ENCODE measurements around the gene ADPRS. TPM values are rescaled to one million over a fixed set of nuclear protein-coding genes. Genes with fewer than 3 reads are reported as not detected.
A peak's percentile ranks its signal among the peaks of the same experiment; 100 is the strongest.

The ADPRS gene
- total RNA-seq, 1 donor from 2014 or later, result 28.1 TPM

DNA sequence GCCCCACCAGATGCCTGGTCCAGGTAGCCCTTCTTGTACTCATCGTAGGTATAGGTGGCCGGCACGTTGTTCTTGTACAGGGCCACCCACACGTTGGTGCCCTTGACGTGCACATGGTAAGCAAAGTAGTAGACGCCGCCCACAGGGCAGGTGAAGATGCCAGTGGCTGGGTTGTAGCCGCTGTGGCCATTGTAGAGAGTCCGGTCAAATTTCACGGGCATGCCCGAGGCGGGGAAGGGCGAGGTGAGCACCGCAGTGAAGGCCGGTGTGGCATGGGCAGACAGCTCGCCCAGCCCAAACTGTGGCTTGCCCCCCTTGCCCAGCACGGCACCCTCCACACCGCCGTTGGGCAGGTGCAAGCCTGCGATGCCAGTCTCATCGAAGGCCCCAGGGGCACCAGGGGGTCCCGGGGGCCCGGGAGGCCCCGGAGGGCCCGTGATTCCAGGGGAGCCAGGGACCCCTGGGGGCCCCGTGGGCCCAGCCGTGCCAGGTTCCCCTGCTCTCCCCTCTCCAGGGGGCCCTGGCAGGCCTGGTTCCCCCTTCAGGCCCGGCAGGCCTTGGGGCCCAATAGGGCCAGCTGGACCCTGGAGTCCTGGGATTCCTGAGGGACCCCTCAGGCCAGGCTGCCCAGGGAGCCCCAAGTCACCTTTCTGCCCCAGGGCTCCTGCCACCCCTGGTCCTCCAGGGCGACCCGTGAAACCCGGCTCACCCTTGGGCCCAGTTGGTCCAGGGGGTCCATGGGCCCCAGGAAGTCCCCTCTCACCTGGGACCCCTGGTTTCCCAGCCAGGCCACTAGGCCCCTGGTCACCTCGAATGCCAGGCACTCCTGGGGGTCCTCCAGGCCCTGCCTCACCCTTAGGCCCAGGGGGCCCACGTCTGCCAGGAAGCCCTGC lies 9.2 kb downstream of the ADPRS start:
- Mint-ChIP-seq H3K4me3 (no peak overlapping the region), H3K27me3 (ENCODE audit: insufficient read depth, low read depth) (no peaks in the 10 kb centered on the region), H3K36me3 (peaks cover 3% of the 10 kb centered on the region), H3K4me1 (peaks cover 3% of the 10 kb centered on the region), H3K27ac (no peak overlapping the region), H3K9me3 (no peaks in the 10 kb centered on the region)
- H3K79me2 ChIP-seq (ENCODE audit: low read depth), result no peaks in the 10 kb centered on the region
- TF ChIP-seq EZH2phosphoT487 (IDR thresholded peaks at IDR 0.05) (no peak), EZH2 (IDR thresholded peaks at IDR 0.05) (no peak)
- TF ChIP-seq, protein P1, sequence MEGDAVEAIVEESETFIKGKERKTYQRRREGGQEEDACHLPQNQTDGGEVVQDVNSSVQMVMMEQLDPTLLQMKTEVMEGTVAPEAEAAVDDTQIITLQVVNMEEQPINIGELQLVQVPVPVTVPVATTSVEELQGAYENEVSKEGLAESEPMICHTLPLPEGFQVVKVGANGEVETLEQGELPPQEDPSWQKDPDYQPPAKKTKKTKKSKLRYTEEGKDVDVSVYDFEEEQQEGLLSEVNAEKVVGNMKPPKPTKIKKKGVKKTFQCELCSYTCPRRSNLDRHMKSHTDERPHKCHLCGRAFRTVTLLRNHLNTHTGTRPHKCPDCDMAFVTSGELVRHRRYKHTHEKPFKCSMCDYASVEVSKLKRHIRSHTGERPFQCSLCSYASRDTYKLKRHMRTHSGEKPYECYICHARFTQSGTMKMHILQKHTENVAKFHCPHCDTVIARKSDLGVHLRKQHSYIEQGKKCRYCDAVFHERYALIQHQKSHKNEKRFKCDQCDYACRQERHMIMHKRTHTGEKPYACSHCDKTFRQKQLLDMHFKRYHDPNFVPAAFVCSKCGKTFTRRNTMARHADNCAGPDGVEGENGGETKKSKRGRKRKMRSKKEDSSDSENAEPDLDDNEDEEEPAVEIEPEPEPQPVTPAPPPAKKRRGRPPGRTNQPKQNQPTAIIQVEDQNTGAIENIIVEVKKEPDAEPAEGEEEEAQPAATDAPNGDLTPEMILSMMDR (IDR thresholded peaks at IDR 0.05), result no peak
- no peak overlapping the region for H3K9ac ChIP-seq
- no peaks in the 10 kb centered on the region for H3K27me3 ChIP-seq
- H3K4me1 ChIP-seq, result no peaks in the 10 kb centered on the region
- H3K4me3 ChIP-seq, result no peak overlapping the region
- no peak overlapping the region for H3K27ac ChIP-seq
- H3K9me3 ChIP-seq (ENCODE audit: low read depth), result no peaks in the 10 kb centered on the region
- H4K20me1 ChIP-seq (ENCODE audit: low read depth), result no peaks in the 10 kb centered on the region
- H3K4me2 ChIP-seq, result no peak overlapping the region
- DNase-seq (ENCODE audit: low spot score), result no peak
- H2AFZ ChIP-seq (replicated peaks), result no peak overlapping the region
- H3K36me3 ChIP-seq, result no peaks in the 10 kb centered on the region
- peaks cover 20% of the 10 kb centered on the region for H3F3A ChIP-seq (ENCODE audit: low read depth)

DNA sequence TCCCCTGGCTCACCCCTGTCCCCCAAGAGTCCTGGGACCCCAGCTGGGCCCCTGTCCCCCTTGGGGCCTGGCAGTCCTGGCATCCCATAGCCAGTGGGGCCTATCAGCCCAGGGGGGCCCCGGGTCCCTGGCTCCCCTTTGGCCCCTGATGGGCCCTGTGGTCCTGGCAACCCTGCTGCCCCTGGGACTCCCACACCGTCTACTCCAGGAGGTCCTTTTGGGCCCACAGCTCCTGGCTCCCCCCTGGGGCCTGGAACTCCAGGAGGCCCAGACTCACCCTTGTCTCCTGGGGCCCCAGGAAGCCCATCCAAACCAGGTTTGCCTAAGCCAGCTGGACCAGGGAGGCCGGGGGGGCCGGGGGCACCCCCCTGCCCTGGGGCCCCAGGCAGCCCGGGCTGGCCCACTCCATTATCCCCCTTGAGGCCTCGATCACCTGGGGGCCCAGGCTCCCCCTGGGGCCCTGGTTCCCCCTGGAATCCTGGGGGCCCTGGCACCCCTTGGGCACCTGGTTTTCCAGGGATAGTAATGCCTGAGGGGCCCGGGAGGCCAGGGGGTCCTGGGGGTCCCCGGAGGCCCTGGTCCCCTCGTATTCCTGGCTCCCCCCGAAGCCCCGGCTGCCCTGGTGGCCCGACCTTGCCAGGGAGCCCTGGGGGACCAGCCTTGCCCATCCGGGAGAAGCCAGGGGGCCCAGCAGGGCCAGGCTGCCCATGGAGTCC lies 10.1 kb downstream of the ADPRS start:
- no peak for DNase-seq (ENCODE audit: low spot score)
- H3K36me3 ChIP-seq, result no peaks in the 10 kb centered on the region
- H4K20me1 ChIP-seq (ENCODE audit: low read depth), result no peaks in the 10 kb centered on the region
- Mint-ChIP-seq H3K27ac (no peak overlapping the region), H3K36me3 (no peaks in the 10 kb centered on the region), H3K4me3 (no peak overlapping the region), H3K9me3 (no peaks in the 10 kb centered on the region), H3K27me3 (ENCODE audit: insufficient read depth, low read depth) (no peaks in the 10 kb centered on the region), H3K4me1 (peaks cover 3% of the 10 kb centered on the region)
- no peak overlapping the region for H3K9ac ChIP-seq
- no peak overlapping the region for H3K27ac ChIP-seq
- H3K4me1 ChIP-seq, result no peaks in the 10 kb centered on the region
- no peak overlapping the region for H3K4me3 ChIP-seq
- TF ChIP-seq, protein P1 (IDR thresholded peaks at IDR 0.05), result no peak
- TF ChIP-seq EZH2 (IDR thresholded peaks at IDR 0.05), result no peak
- TF ChIP-seq EZH2phosphoT487 (IDR thresholded peaks at IDR 0.05), result no peak
- no peak overlapping the region for H3K4me2 ChIP-seq
- no peaks in the 10 kb centered on the region for H3K79me2 ChIP-seq (ENCODE audit: low read depth)
- no peaks in the 10 kb centered on the region for H3K27me3 ChIP-seq
- no peak overlapping the region for H2AFZ ChIP-seq (replicated peaks)
- H3F3A ChIP-seq (ENCODE audit: low read depth), result peaks cover 20% of the 10 kb centered on the region
- H3K9me3 ChIP-seq (ENCODE audit: low read depth), result no peaks in the 10 kb centered on the region

DNA sequence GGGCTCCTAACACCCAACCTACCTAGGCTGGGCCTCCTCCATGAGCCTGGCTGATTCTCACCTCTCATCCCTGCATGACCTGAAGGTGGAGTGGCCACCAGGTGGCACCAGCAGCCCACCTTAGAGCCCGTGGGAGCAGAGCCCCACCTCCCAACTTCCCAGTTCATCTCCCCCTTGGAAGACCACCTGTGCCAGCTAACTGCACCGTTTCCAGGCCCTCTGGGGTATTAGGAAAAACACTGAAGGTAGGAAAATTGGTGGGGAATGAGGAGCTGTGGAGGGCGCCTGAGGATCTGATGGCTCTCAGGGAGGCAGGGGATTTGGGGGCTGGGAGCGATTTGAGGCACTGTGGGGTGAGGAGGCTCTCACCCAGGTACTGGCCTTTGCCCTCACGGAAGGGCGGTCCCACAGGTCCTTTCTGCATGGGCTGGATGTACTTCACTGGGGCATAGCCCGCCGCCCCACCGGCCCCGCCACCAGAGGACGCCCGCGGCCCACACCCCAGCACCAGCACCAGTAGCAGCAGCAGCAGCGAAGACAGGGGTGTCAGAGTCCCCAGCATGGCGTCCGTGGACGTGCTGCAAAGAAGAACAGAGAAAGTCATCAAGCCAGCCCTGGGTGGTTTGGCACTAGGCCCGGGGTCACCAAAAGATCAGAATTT lies 11.1 kb downstream of the ADPRS start:
- Histone ChIP-seq H2AFZ (replicated peaks) (peak overlapping the region; percentile 87), H4K20me1 (ENCODE audit: low read depth) (no peaks in the 10 kb centered on the region), H3K4me2 (no peak overlapping the region), H3K4me3 (no peak overlapping the region), H3F3A (ENCODE audit: low read depth) (peaks cover 20% of the 10 kb centered on the region), H3K9me3 (ENCODE audit: low read depth) (no peaks in the 10 kb centered on the region), H3K79me2 (ENCODE audit: low read depth) (no peaks in the 10 kb centered on the region), H3K4me1 (no peaks in the 10 kb centered on the region), H3K27me3 (no peaks in the 10 kb centered on the region), H3K36me3 (no peaks in the 10 kb centered on the region), H3K27ac (no peak overlapping the region), H3K9ac (no peak overlapping the region)
- Mint-ChIP-seq H3K36me3 (no peaks in the 10 kb centered on the region), H3K27me3 (ENCODE audit: insufficient read depth, low read depth) (peaks cover 3% of the 10 kb centered on the region), H3K4me3 (no peak overlapping the region), H3K27ac (no peak overlapping the region), H3K9me3 (no peaks in the 10 kb centered on the region), H3K4me1 (peaks cover 3% of the 10 kb centered on the region)
- TF ChIP-seq EZH2 (IDR thresholded peaks at IDR 0.05), result no peak
- TF ChIP-seq, protein P1 (IDR thresholded peaks at IDR 0.05), result peak; percentile 92
- DNase-seq (ENCODE audit: low spot score), result peak; percentile 90
